ENCODE data around the gene UBTD2. TPM values are rescaled to one million over a fixed set of nuclear protein-coding genes. Genes with fewer than 3 reads are reported as not detected.

Gene UBTD2
- total and polyA plus RNA-seq, 9 of the 15 experiments (the other 6 are each of a cell fraction or from before 2014, with no cell fraction given), result 0.01 to 0.46 (median 0.15) TPM; not detected in 1

DNA sequence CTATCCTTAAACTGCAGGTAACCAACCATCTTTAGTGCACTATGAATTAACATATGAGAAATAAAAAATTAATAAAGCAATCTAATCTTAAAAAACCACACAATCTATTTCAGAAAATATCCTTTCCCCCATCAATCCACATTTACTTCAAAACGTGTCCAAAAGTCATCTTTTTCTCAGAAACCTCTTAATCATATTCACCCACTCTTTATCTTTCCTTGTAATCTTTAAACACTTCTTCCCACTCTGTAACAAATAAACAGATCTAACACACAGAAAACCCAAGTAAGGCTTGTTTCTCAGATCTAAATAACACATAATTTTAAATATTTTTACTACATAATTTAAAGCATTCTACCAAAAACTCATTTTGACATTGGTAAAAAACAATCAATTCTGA, 45.2 kb downstream of the UBTD2 start (continued):
- TF ChIP-seq E2F8 (IDR thresholded peaks at IDR 0.05; ENCODE audit: low read depth, partially characterized antibody) (no peak), CBFB (CRISPR knock-in tag; IDR thresholded peaks at IDR 0.05) (no peak)

GRCh38 chr5:172235827-172236736, 47.5 kb downstream of the UBTD2 start:
- no peaks in the 10 kb centered on the region for H3K9me1 ChIP-seq (ENCODE audit: control insufficient read depth, insufficient read depth, low read length)
- FAIRE-seq (no peak), ATAC-seq (no peak), DNase-seq (ENCODE audit: extremely low read depth in 1 of 4, low spot score in 3 of 4) (no peak)
- no peaks in the 10 kb centered on the region for H4K20me1 ChIP-seq (replicated peaks; ENCODE audit: control insufficient read depth, insufficient read depth, low read length)
- H3K4me1 ChIP-seq (replicated peaks in 1 of 2; ENCODE audit: control insufficient read depth in 2 of 2, insufficient read depth in 2 of 2, low read length in 2 of 2), result no peaks in the 10 kb centered on the region
- no peaks in the 10 kb centered on the region for H3K36me3 ChIP-seq (ENCODE audit: control insufficient read depth, insufficient read depth, low read length)
- in situ Hi-C loops (cut with MboI) (no loop called here), intact Hi-C loops (cut with micrococcal nuclease) (no loop called here)
- H3K9me3 ChIP-seq (replicated peaks; ENCODE audit: control insufficient read depth, insufficient read depth, low read depth, low read length), result no peaks in the 10 kb centered on the region
- CTCF ChIA-PET (ENCODE audit: low intra/inter-chr PET ratio), result no interaction called here
- H3K4me3 ChIP-seq, result no peak overlapping the region
- no peak overlapping the region for H2AFZ ChIP-seq (ENCODE audit: low read depth, low read length)
- H3K4me2 ChIP-seq (ENCODE audit: insufficient read depth, low read length), result no peak overlapping the region
- no peak overlapping the region for H3K9ac ChIP-seq (ENCODE audit: insufficient read depth in 1 of 2, low read depth in 2 of 2, low read length in 2 of 2)
- POLR2A ChIA-PET, result no interaction called here
- TF ChIP-seq ZNF551 (CRISPR knock-in tag; IDR thresholded peaks at IDR 0.05) (no peak), NFIC (IDR thresholded peaks at IDR 0.05) (peak; percentile 17; the same call in 1 of the 2 replicates)
- no peak overlapping the region for H3K27ac ChIP-seq (ENCODE audit: extremely low read depth, low read depth, low read length)
- peaks cover 8 to 10% of the 10 kb centered on the region in 2 experiments; a peak in 3 of 5 replicates for H3K27me3 ChIP-seq (ENCODE audit: control insufficient read depth in 2 of 2, insufficient read depth in 2 of 2, low read length in 2 of 2)
- no peaks in the 10 kb centered on the region for H3K79me2 ChIP-seq (ENCODE audit: control insufficient read depth, insufficient read depth, low read length)
- BruUV-seq (replicated peaks), result no TSS peak
- 0% methylated on average over 3 of the region's 3 CpGs for WGBS (ENCODE audit: insufficient coverage, low coverage, missing lambda C conversion rate)
